H7 (cell line): ENCODE measurements around the gene IGFBP5. TPM values are rescaled to one million over a fixed set of nuclear protein-coding genes. Genes with fewer than 3 reads are reported as not detected.

Experiments
- DNase-seq: peaks from one replicate; pipeline ENCODE4 v3.0.0; 2012
- H3K27me3 ChIP-seq: 2 replicates; pipeline ENCODE4 v1.6.0; 2011; ENCODE audit warnings: mild to moderate bottlenecking, low read length; ENCODE audit not compliant: control insufficient read depth, insufficient read depth
- H3K36me3 ChIP-seq: replicated peaks from 2 replicates; pipeline ENCODE4 v1.5.1; 2011; ENCODE audit warnings: low read length; ENCODE audit not compliant: control insufficient read depth, insufficient read depth
- H3K4me3 ChIP-seq: 2 replicates; pipeline ENCODE4 v1.5.1; 2011; ENCODE audit warnings: low read depth, mild to moderate bottlenecking, control low read depth, low read length, moderate library complexity; ENCODE audit not compliant: insufficient read depth
- total RNA-seq: library from RNA; depleted of rRNA; stranded (reverse); fragments of >200 nt; shearing (Covaris generic); gene quantifications from 2 replicates; pipeline ENCODE4 v1.2.3, GENCODE V29; 2014; rRNA removed

The IGFBP5 gene
- total RNA-seq, 1 experiment from 2014 or later = 10.2 TPM

DNA sequence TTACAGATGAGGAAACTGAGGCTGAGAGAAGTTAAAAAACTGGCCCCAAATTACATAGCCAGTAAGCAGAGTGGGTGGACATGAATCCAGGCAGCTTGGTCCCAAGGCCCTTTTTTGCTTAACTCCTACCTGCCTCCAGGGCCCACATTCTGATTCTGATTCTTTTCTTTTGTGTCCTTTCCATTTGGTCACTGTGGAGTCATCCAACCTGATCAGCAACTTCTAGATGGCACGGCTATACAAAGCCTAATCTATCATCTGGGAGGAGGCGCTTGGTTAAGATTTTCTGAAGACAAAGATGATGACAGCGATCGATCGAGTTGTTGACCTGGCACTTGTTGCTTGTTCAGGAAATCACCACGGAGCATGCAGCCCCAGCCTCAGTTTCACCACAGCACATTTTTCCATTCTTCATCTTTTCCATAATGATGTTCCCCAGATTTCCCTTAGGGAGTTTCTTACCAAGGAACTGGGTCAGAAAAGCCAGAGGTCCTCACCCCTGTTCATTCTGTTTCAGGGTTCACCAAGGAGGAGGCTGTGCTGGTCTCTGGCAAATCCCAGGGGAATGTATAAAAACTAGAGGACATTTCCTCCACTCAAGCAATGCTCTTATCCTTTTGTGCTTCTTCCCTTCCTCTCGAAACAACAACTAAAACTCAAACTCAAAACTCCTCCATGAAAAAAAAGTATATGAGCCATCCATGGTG is 69.0 kb downstream of the IGFBP5 start:
- H3K27me3 ChIP-seq = no peaks in the 10 kb centered on the region
- DNase-seq = no peak
- H3K4me3 ChIP-seq = no peak overlapping the region
- no peaks in the 10 kb centered on the region for H3K36me3 ChIP-seq

DNA sequence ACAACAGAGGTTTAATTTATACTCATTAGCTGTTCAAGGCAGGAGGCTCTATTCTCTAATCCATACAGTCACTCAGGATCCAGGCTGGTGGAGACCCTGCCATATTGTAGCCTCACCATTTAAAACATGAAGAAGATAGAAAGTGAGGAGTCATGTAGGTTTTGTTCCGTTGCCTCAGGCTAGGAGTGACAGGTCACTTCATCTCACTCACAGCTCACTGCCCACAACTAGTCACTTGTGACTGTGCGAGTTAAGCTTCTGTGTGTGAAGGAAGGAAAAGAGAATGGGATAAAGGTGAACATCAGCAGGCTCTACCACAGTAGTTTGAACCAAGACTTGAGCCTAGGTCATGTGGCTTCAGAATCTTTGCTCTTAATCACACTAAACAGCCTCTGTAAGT is 71.1 kb downstream of the IGFBP5 start:
- no peak for DNase-seq
- Histone ChIP-seq H3K27me3 (no peaks in the 10 kb centered on the region), H3K36me3 (no peaks in the 10 kb centered on the region), H3K4me3 (no peak overlapping the region)

GRCh38 chr2:216622526-216622925 is 72.8 kb downstream of the IGFBP5 start:
- no peaks in the 10 kb centered on the region for H3K27me3 ChIP-seq
- no peak overlapping the region for H3K4me3 ChIP-seq
- no peak for DNase-seq
- no peaks in the 10 kb centered on the region for H3K36me3 ChIP-seq

Other genes with a start within 250 kb of the IGFBP5 start
- 3,026 and 3,219 TPM in 2 replicates for gene RPL37A, start 196.7 kb downstream of the IGFBP5 start, total RNA-seq
- 848 and 859 TPM in 2 replicates for gene IGFBP2, start 62.1 kb downstream of the IGFBP5 start, total RNA-seq
- not detected in 2 replicates for gene TNP1, start 164.5 kb upstream of the IGFBP5 start, total RNA-seq